HG03039 (cell line): Measurements from ENCODE around the gene PAQR4.

Experiments used
- ATAC-seq: cut with Tn5 transposase; IDR thresholded peaks from one replicate; pipeline ENCODE4 v1.9.1; 2021; ENCODE audit warnings: mild to moderate bottlenecking, moderate library complexity; ENCODE audit not compliant: unreplicated experiment

Gene PAQR4

GRCh38 chr16:3020604-3021448 lies 51.7 kb downstream of the PAQR4 start:
- no peak for ATAC-seq

GRCh38 chr16:3021449-3022207 lies 52.5 kb downstream of the PAQR4 start:
- no peak for ATAC-seq

GRCh38 chr16:3022208-3022683 lies 53.1 kb downstream of the PAQR4 start:
- ATAC-seq = no peak

GRCh38 chr16:3022684-3023414 lies 53.7 kb downstream of the PAQR4 start:
- no peak for ATAC-seq
